Ishikawa (cell line): ENCODE results near the gene ARIH1.

Experiments
- CEBPB ChIP-seq: IDR thresholded peaks from 2 replicates; pipeline ENCODE4 v1.6.1; 2012
- CREB1 ChIP-seq: IDR thresholded peaks from 2 replicates; pipeline ENCODE4 v1.6.1; 2012; ENCODE audit warnings: low read depth
- EGR1 ChIP-seq: IDR thresholded peaks from 2 replicates; pipeline ENCODE4 v1.6.1; 2012
- EP300 ChIP-seq: IDR thresholded peaks from 2 replicates; pipeline ENCODE4 v1.6.1; 2012; ENCODE audit warnings: borderline replicate concordance
- FOXM1 ChIP-seq: IDR thresholded peaks from 2 replicates; pipeline ENCODE4 v1.6.1; 2012; ENCODE audit warnings: low read depth, borderline replicate concordance
- NFIC ChIP-seq: IDR thresholded peaks from 2 replicates; pipeline ENCODE4 v1.6.1; 2012
- RAD21 ChIP-seq: IDR thresholded peaks from 2 replicates; pipeline ENCODE4 v1.6.1; 2012; ENCODE audit warnings: low read depth
- TAF1 ChIP-seq: IDR thresholded peaks from 2 replicates; pipeline ENCODE4 v1.6.1; 2012; ENCODE audit warnings: low read depth, mild to moderate bottlenecking
- TCF12 ChIP-seq: IDR thresholded peaks from 2 replicates; pipeline ENCODE4 v1.6.1; 2012; ENCODE audit warnings: low read depth
- TEAD4 ChIP-seq: IDR thresholded peaks from 2 replicates; pipeline ENCODE4 v1.6.1; 2012
- YY1 ChIP-seq: IDR thresholded peaks from 2 replicates; pipeline ENCODE4 v1.6.1; 2012; ENCODE audit warnings: low read depth
- ZBTB7A ChIP-seq: IDR thresholded peaks from 2 replicates; pipeline ENCODE4 v1.6.1; 2012; ENCODE audit warnings: low read depth
- TF ChIP-seq, protein P1 (sequence below): IDR thresholded peaks from 2 replicates; pipeline ENCODE4 v1.6.1; 2012
- TF ChIP-seq, protein P2 (sequence below): IDR thresholded peaks from 2 replicates; pipeline ENCODE4 v1.6.1; 2012
- TF ChIP-seq, protein P3 (sequence below): IDR thresholded peaks from 2 replicates; pipeline ENCODE4 v1.6.1; 2012; ENCODE audit warnings: low read depth, mild to moderate bottlenecking

ARIH1 gene

DNA sequence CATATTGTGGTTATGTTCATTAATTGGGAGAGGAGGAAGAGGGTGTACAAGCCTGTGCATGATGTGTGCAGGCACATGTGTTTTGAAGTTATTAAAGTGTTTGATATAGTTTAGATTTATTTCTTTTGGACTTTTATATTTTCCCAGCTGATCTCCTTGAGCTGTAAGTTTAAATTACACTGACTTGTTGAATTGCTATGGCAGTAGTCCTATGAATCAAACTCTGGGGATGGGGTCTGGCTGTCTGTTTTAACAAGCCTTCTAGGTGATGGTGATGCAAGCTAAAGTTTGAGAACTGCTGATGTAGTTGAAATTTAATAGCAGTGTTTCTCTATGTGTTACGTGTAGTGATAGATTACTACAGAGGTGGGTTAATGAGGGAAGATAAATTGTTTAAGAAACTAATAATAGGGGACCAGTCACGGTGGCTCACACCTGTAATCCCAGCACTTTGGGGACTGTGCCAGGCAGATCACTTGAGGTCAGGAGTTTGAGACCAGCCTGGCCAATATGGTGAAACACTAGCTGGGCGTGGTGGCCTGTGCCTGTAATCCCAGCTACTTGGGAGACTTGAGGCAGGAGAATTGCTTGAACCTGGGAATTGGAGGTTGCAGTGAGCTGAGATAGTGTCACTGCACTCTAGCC is 7.0 kb downstream of the ARIH1 start:
- TF ChIP-seq NFIC (no peak), CREB1 (no peak), TCF12 (no peak), FOXM1 (no peak), YY1 (no peak), TAF1 (no peak)
- TF ChIP-seq, protein P1, sequence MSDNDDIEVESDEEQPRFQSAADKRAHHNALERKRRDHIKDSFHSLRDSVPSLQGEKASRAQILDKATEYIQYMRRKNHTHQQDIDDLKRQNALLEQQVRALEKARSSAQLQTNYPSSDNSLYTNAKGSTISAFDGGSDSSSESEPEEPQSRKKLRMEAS = no peak

DNA sequence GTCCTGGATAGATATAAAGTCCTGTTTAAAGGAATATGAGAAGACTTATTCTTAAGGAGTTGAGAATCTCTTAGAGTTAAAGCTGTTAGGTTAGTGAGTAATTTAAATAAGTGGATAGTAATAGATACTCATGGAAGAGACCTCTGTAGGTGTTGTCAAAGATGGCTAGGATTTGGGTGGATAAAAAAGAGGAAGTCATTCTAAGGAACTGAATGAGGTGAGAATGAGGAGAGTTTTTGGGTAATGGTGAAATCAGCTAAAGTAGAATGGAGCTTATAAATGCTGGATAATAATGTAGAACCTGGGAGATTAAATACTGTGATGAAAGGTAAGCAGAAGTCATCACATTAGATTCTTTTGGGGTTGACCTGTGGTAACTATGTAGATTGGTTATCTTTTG is 8.1 kb downstream of the ARIH1 start:
- TF ChIP-seq CREB1 (no peak), FOXM1 (no peak), NFIC (no peak), EP300 (no peak), EGR1 (no peak), TCF12 (no peak), YY1 (no peak), CEBPB (no peak), RAD21 (no peak), ZBTB7A (no peak), TEAD4 (no peak), TAF1 (no peak)
- TF ChIP-seq, protein P2, sequence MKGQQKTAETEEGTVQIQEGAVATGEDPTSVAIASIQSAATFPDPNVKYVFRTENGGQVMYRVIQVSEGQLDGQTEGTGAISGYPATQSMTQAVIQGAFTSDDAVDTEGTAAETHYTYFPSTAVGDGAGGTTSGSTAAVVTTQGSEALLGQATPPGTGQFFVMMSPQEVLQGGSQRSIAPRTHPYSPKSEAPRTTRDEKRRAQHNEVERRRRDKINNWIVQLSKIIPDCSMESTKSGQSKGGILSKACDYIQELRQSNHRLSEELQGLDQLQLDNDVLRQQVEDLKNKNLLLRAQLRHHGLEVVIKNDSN = no peak
- TF ChIP-seq, protein P1 = no peak
- TF ChIP-seq, protein P3, sequence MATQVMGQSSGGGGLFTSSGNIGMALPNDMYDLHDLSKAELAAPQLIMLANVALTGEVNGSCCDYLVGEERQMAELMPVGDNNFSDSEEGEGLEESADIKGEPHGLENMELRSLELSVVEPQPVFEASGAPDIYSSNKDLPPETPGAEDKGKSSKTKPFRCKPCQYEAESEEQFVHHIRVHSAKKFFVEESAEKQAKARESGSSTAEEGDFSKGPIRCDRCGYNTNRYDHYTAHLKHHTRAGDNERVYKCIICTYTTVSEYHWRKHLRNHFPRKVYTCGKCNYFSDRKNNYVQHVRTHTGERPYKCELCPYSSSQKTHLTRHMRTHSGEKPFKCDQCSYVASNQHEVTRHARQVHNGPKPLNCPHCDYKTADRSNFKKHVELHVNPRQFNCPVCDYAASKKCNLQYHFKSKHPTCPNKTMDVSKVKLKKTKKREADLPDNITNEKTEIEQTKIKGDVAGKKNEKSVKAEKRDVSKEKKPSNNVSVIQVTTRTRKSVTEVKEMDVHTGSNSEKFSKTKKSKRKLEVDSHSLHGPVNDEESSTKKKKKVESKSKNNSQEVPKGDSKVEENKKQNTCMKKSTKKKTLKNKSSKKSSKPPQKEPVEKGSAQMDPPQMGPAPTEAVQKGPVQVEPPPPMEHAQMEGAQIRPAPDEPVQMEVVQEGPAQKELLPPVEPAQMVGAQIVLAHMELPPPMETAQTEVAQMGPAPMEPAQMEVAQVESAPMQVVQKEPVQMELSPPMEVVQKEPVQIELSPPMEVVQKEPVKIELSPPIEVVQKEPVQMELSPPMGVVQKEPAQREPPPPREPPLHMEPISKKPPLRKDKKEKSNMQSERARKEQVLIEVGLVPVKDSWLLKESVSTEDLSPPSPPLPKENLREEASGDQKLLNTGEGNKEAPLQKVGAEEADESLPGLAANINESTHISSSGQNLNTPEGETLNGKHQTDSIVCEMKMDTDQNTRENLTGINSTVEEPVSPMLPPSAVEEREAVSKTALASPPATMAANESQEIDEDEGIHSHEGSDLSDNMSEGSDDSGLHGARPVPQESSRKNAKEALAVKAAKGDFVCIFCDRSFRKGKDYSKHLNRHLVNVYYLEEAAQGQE = no peak

DNA sequence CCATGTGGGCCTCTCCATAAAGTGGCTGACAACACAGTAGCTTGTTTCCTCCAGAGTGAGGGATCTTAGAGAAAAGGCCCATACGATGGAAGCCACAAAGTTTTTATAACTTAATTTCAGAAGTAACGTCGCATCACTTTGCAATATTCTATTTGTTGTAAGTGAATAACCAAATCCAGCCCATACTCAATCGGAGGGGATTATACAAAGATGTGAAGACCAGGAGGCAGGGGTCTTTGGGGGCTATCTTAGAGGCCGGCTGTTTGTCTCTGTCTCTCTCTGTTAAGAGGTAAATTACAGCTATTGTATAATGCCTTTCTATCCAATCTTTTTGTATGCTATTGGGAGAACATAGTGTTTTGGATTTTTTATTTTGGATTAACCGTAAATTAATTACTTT is 9.1 kb downstream of the ARIH1 start:
- TF ChIP-seq TEAD4 (no peak), NFIC (no peak), TAF1 (no peak), TCF12 (no peak), RAD21 (no peak), EP300 (no peak), FOXM1 (no peak)
- TF ChIP-seq, protein P1 = no peak
- TF ChIP-seq, protein P3 = no peak
- TF ChIP-seq, protein P2 = no peak

DNA sequence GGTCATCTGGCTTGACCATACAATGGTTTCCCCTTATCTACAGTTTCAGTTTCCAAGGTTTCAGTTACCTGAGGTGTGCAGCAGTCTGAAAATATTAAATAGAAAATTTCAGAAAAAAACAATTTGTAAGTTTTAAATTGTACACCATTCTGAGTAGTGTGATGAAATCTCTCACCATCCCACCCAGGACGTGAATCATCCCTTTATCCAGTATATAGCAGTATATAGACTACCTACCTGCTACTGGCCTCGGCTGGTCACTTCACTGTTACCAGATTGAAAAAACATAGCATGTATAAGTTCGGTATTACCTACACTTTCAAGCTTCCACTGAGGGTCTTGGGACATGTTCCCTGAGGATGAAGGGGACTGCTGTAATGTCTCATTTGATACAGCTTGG is 12.0 kb downstream of the ARIH1 start:
- TF ChIP-seq TCF12 = no peak
- TF ChIP-seq, protein P3 = no peak
